Astrocyte of the cerebellum (primary cell): ENCODE data around the gene THAP8.

ENCODE experiments used
- DNase-seq: peaks from one replicate; pipeline ENCODE4 v3.0.0-alpha.2; 2011; ENCODE audit warnings: low read depth
- H3K4me3 ChIP-seq: 2 replicates; pipeline ENCODE4 v1.5.1; 2011; ENCODE audit warnings: mild to moderate bottlenecking, low read depth, low read length, moderate library complexity
- CTCF ChIP-seq: IDR thresholded peaks from 2 replicates; pipeline ENCODE4 v1.5.1; 2012; ENCODE audit warnings: low read length, low read depth, moderate library complexity, mild to moderate bottlenecking; ENCODE audit errors: missing control alignments
- in situ Hi-C: cut with HindIII; loops from 2 replicates; pipeline ENCODE4 v1.10.0; 2017; ENCODE audit warnings: low sequenced_read_pairs

Gene THAP8

DNA sequence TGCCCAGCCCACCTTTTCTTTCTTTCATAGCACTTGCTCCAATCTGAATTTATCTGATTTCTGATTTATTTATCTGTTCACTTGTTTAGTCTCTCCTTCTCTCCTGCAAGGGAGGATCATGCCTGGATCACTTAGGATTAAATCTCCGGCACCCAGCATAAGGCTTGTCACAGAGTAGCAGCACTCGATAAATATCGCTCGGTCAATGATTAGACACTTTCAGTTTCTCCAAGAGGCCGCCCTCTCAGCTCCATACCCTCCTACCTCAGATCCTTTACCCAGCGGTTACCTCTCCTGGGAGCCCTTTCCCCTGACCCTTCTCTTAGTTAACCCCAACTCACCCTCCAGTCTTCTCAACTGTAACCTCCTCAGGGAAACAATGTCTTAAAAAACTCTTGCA is 22.8 kb downstream of the THAP8 start:
- no peak for TF ChIP-seq CTCF
- H3K4me3 ChIP-seq = no peak overlapping the region
- in situ Hi-C loops = no loop called here
- DNase-seq = no peak

- H3K4me3 ChIP-seq = no peak overlapping the region
- TF ChIP-seq CTCF = peak; percentile 9
- in situ Hi-C loops = no loop called here
- DNase-seq = no peak
Observed at GRCh38 chr19:36030264-36031148, 23.6 kb downstream of the THAP8 start.

DNA sequence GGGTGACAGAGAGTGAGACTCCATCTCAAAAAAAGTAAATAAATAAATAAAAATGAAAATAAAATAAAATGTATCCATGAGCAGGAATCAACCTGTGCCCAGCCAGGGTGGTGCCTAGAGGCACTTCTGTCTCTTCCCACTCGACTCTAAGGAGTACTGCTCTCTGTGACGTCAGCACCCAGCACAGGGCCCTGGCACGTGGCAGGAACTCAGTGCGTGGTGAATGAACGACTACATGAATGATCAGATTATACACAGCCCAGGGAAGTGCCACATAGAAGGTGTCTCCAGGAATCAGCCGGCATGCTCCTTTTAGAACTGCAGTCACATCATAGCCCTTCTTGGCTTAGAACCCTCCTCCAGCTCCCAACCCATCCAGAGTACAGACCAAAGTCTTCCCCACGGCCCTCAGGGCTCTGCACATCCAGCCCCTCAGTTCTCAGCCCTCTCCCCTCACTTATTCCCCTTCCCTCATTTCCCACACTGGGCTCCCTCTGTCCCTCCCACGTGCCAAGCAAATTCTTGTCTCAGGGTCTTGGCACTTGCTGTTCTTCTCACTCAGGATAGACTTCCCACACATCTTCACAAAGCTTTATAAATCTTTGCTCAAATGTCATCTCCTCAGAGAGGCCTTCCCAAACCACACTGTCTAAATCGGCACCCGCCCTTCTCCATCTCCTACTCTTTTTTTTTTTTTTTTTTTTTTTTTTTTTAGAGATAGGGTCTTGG is 25.6 kb downstream of the THAP8 start:
- no peak for TF ChIP-seq CTCF
- in situ Hi-C loops = no loop called here
- H3K4me3 ChIP-seq = no peak overlapping the region

GRCh38 chr19:36027696-36028095 is 26.4 kb downstream of the THAP8 start:
- no peak for DNase-seq
- H3K4me3 ChIP-seq = no peak overlapping the region
- TF ChIP-seq CTCF = no peak
- in situ Hi-C loops = no loop called here

More for the DNA sequence above, 25.6 kb downstream of the THAP8 start:
- no peak for DNase-seq

DNA sequence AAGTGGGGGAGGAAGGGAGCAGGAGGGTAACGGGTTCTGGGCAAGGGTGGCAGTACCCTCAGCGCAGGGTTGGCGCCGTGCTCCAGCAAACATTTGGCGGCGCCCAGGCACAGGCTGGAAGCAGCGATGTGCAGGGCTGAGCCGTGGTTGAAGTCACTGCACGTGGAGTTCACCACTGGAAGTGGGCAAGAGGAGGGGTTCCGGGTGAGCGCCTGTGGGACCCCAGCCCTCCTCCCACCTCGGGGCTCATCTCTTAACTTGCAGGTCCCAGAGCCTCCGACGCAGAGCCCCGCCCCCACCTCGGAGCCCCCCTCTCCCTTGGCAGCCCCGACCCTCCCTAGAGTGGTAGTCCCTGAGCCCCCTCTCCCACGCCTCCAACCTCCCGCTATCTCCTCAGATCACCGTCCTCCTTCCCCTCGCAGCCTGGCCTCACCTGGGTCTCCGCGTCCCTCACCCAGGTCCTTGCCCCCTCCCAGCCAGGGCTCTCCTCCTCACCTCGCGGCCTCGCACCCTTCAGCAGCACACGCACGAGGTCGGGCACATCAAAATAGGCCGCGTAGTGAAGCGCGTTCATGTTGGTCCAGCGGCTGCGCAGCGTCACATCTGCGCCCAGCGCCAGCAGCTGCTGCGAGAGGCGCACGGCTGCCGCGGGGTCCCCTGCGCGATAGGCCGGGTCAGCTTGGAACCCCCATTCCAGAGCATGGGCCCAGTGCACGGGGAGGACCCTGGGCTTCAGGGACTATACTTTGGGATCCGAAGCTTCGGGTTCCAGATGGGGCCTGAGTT is 27.8 kb downstream of the THAP8 start:
- no peak overlapping the region for H3K4me3 ChIP-seq
- no peak for TF ChIP-seq CTCF
- DNase-seq = no peak
- in situ Hi-C loops = no loop called here

DNA sequence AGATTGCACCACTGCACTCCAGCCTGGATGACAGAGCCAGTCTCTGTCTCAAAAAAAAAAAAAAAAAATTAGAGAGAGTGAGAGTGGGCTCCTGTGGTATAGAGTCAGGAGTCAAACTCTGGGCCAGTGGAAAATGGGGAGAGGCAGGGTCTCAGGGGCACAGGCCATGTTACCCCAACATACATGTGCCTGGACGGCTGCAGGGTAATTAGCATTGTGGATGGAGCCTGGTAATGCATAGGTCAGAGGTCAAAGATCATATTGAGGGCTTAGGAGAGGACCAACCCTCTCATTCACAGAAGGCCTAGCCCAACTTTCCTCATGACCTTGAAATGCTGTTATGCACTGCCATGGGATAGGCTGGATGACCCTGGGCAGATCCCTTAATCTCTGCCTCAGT is 28.5 kb downstream of the THAP8 start:
- in situ Hi-C loops = no loop called here
- H3K4me3 ChIP-seq = no peak overlapping the region
- no peak for DNase-seq
- no peak for TF ChIP-seq CTCF
